ENCODE data around the gene CCT4. TPM values are rescaled to one million over a fixed set of nuclear protein-coding genes. Genes with fewer than 3 reads are reported as not detected.

CCT4 gene
- total RNA-seq, 1 experiment from 2014 or later, result 247 TPM

Other genes starting within 250 kb of the CCT4 start
- gene FAM161A, start 34.6 kb downstream of the CCT4 start, total RNA-seq (2014; rRNA removed; shearing (Covaris generic)), result 1.3 and 2.5 TPM in 2 replicates
- gene COMMD1, start 17.0 kb upstream of the CCT4 start, total RNA-seq (2014; rRNA removed; shearing (Covaris generic)), result 62.2 and 76.8 TPM in 2 replicates

Data from SJSA1 (cell line).